HL-60 (cell line): ENCODE measurements around the gene COL23A1.

Experiments
- GABPA ChIP-seq: IDR thresholded peaks from 2 replicates; pipeline ENCODE4 v1.6.1; 2012; ENCODE audit warnings: low read depth
- POLR2AphosphoS5 ChIP-seq: IDR thresholded peaks from 2 replicates; pipeline ENCODE4 v1.6.1; 2012; ENCODE audit warnings: low read depth
- SPI1 ChIP-seq: IDR thresholded peaks from 2 replicates; pipeline ENCODE4 v1.6.1; 2012; ENCODE audit warnings: low read depth, mild to moderate bottlenecking, borderline replicate concordance
- TF ChIP-seq, protein P1 (sequence below): IDR thresholded peaks from one replicate; pipeline ENCODE4 v1.5.1; 2011; ENCODE audit warnings: low read length, control low read depth, inconsistent platforms; ENCODE audit not compliant: insufficient read depth
- TF ChIP-seq, protein P2 (sequence below): IDR thresholded peaks from 2 replicates; pipeline ENCODE4 v1.6.1; 2012; ENCODE audit warnings: low read depth; ENCODE audit not compliant: insufficient replicate concordance

DNA sequence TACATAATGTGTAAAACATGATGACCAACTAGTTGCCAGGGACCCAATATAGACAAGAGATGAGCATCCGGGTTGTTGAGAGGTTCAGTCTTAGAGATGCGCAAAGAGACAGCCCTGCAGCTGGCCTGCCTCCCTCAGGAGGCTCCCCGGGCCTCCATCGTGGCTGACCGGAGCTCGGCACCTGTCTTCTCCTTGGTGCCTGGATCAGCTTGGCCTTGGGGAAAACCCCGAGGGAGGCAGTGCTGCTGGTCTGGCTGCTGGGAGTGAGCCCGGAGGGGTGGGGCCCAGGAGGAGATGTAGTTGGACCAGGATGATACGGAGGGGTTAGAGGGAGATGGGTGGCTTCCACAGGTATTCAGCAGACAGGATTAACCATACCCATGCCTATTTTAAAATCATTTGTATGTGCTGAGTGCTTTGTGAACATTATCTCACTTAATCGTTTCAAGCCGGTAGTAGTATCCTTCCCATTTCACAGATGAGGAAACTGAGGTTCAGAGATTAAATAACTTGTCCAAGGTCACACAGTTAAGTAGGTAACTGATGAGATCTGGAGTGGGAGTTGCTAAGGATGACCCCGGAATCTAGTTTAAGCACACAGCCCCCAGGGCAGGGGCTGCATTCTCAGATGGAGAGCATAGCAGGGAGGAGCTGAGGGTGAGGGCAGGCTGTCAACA is 173.8 kb downstream of the COL23A1 start:
- TF ChIP-seq, protein P1, sequence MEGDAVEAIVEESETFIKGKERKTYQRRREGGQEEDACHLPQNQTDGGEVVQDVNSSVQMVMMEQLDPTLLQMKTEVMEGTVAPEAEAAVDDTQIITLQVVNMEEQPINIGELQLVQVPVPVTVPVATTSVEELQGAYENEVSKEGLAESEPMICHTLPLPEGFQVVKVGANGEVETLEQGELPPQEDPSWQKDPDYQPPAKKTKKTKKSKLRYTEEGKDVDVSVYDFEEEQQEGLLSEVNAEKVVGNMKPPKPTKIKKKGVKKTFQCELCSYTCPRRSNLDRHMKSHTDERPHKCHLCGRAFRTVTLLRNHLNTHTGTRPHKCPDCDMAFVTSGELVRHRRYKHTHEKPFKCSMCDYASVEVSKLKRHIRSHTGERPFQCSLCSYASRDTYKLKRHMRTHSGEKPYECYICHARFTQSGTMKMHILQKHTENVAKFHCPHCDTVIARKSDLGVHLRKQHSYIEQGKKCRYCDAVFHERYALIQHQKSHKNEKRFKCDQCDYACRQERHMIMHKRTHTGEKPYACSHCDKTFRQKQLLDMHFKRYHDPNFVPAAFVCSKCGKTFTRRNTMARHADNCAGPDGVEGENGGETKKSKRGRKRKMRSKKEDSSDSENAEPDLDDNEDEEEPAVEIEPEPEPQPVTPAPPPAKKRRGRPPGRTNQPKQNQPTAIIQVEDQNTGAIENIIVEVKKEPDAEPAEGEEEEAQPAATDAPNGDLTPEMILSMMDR, result no peak
- TF ChIP-seq GABPA, result no peak
- no peak for TF ChIP-seq POLR2AphosphoS5
- TF ChIP-seq, protein P2, sequence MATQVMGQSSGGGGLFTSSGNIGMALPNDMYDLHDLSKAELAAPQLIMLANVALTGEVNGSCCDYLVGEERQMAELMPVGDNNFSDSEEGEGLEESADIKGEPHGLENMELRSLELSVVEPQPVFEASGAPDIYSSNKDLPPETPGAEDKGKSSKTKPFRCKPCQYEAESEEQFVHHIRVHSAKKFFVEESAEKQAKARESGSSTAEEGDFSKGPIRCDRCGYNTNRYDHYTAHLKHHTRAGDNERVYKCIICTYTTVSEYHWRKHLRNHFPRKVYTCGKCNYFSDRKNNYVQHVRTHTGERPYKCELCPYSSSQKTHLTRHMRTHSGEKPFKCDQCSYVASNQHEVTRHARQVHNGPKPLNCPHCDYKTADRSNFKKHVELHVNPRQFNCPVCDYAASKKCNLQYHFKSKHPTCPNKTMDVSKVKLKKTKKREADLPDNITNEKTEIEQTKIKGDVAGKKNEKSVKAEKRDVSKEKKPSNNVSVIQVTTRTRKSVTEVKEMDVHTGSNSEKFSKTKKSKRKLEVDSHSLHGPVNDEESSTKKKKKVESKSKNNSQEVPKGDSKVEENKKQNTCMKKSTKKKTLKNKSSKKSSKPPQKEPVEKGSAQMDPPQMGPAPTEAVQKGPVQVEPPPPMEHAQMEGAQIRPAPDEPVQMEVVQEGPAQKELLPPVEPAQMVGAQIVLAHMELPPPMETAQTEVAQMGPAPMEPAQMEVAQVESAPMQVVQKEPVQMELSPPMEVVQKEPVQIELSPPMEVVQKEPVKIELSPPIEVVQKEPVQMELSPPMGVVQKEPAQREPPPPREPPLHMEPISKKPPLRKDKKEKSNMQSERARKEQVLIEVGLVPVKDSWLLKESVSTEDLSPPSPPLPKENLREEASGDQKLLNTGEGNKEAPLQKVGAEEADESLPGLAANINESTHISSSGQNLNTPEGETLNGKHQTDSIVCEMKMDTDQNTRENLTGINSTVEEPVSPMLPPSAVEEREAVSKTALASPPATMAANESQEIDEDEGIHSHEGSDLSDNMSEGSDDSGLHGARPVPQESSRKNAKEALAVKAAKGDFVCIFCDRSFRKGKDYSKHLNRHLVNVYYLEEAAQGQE, result no peak
- no peak for TF ChIP-seq SPI1
